AG08396 (cell line): Measurements from ENCODE around the gene GTF2H4.
"Not testable (repeated sequence)": the region's sequence is repeated elsewhere in the genome, so short reads cannot be mapped to it uniquely, and the experiment has no call there.

ENCODE experiments used
- DNase-seq: peaks from one replicate; pipeline ENCODE4 v3.0.0; 2012; ENCODE audit warnings: low spot score, mixed read lengths

Gene GTF2H4

DNA sequence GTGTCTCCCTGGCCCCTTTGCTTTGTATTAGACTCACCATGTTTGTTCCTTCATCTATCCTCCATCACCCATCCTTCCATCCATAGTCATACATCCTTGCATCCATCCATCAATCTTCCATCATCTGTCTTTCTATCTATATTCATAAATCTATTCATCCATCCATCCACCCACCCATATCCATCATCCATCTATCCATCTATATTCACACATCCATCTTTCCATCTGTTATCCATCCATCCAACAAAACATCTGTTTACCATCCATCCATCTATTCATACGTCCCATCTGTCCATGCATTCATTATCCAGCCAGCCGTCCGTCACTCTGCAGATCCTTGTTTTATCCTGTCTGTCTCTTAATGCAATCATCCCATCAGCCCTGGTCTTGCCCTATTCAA lies 13.1 kb upstream of the GTF2H4 start:
- no peak for DNase-seq

DNA sequence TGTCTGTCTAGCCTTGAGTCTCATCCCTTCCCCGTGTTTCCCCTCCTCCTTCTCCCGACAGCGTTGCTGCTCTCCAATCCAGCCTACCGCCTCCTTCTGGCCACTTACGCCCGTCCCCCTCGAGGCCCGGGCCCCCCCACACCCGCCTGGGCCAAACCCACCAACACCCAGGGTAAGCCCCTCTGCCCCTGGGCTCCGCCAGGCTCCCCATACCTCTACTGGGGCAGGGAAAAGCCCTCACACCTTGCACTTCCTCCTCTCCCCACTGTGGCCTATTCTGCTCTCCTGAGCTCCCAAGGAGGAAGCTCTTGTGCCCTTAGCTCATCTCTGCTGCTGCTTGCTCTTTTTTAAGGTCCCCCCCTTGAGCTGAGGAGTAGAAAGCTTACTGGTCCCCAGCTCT lies 12.7 kb upstream of the GTF2H4 start:
- no peak for DNase-seq

DNA sequence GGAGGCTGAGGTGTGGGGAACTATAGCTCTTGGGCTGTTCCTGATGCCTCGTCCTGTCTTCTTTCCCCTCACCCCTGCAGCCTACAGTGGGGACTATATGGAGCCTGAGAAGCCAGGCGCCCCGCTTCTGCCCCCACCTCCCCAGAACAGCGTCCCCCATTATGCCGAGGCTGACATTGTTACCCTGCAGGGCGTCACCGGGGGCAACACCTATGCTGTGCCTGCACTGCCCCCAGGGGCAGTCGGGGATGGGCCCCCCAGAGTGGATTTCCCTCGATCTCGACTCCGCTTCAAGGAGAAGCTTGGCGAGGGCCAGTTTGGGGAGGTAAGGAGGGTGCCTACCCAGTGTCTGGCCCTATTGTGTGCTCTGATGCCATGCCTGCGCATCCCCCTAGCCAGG lies 11.5 kb upstream of the GTF2H4 start:
- DNase-seq: no peak

DNA sequence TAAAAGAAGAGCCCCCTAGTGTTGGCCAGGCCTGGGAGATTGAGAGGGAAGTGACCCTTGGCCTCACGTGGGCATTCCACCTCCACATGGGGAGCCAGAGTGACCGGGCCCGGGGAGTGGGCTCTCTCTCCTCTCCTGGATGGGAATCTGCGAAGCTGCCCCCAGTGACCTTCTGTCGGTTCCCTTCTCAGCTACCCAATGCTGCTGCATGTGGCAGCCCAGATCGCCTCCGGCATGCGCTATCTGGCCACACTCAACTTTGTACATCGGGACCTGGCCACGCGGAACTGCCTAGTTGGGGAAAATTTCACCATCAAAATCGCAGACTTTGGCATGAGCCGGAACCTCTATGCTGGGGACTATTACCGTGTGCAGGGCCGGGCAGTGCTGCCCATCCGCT lies 10.1 kb upstream of the GTF2H4 start:
- DNase-seq: no peak

DNA sequence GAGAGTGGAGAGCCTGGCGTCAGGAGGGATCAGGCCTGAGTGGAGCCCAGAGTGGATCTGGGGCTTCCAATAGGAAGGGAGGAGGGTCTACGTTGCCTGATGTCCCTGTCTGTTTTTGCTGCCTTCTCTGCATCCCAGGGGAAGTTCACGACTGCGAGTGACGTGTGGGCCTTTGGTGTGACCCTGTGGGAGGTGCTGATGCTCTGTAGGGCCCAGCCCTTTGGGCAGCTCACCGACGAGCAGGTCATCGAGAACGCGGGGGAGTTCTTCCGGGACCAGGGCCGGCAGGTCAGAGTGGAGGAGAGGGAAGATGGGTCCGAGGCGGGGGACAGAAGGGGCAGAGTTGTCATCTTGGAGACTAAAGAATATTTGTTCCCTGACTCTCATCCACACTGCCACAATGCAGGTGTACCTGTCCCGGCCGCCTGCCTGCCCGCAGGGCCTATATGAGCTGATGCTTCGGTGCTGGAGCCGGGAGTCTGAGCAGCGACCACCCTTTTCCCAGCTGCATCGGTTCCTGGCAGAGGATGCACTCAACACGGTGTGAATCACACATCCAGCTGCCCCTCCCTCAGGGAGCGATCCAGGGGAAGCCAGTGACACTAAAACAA lies 9.2 kb upstream of the GTF2H4 start:
- no peak for DNase-seq

DNA sequence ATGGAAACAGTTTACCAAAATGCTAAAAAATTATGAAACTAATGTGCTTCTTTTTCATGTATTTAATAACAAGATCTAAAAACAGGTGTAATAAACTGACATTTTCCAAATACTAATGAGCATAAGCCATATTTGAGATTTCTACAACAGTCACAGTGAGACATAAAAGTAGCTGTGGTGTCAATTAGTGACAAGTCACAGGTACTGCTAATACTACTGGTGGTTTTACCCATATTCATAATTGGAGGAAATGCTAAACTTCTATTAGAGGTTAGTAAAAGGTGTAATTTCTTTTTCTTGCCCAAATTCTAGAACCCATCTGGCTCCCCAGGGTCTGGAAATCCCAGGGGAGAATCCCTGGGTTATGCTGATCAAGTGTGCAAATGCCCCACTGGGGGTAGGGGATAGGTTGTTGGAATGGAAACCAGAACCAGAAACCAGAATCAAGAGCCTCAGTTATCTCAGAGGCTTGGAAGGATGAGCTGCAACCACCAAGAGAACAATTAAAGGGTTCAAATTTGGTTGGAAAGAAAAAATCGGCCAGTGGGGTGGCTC lies 7.1 kb upstream of the GTF2H4 start:
- no peak for DNase-seq

DNA sequence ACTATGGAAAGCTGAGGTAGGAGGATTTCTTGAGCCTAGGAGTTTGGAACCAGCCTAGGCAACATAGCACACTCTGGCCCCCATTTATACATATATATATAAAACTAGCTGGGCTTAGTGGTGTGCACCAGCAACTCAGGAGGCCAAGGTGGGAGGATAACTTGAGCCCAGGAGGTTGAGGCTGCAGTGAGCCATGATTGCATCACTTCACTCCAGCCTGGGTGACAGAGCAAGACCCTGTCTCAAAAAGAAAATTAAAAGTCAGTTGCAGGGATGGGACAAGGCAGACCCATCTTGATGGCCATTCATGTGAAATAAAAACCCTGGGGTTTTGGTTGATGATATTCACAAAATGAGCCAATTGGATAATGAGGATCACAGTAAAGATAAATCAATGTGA lies 6.6 kb upstream of the GTF2H4 start:
- DNase-seq: no peak

DNA sequence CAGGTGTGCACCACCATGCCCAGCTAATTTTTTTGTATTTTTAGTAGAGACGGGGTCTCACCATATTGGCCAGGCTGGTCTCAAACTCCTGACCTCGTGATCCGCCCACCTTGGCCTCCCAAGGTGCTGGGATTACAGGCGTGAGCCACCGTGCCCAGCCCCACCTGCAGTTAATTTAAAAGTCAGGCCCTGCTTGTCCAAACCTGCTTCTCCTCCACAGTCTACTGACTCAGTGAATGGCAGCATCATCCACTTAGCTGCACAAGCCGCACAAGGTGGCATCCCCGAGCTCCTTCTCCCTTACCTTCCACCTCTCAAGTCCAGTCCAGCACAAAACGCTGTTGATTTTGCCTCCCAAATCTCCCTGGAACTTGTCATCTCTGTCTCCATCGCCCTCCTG lies 5.8 kb upstream of the GTF2H4 start:
- DNase-seq: not testable (repeated sequence)

DNA sequence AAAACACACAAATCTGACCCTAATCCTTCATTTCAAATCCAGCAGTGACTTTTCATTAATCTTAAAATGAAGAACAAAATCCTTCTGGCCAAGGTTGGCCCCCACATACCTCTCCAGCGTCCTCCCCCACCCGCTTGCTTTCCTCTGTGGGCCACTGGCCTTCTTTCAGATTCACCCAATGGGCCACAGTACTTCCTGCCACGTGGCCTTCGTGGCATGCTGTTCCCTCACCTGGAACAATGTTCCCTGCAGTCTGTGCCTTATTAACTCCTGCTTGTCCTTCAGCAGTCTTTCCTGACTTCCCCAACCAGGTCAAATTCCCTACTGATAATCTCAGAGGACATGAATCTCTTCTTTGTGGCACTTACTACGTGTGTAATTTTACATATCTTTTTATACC lies 5.3 kb upstream of the GTF2H4 start:
- DNase-seq: no peak

DNA sequence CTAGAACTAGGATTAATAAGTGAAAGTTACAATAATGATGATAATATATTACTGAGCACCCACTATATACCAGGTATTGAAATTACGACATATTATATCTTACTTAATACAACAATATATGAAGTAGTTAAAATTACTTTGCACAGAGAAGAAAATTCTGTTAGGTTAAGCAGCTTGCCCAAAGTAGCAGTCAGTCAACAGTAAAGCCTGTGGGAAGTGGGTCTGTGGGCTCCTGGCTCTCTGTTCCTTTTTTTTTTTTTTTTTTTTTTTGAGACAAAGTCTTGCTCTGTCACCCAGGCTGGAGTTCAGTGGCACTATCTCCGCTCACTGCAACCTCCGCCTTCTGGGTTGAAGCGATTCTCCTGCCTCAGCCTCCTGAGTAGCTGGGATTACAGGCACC lies 4.8 kb upstream of the GTF2H4 start:
- no peak for DNase-seq

DNA sequence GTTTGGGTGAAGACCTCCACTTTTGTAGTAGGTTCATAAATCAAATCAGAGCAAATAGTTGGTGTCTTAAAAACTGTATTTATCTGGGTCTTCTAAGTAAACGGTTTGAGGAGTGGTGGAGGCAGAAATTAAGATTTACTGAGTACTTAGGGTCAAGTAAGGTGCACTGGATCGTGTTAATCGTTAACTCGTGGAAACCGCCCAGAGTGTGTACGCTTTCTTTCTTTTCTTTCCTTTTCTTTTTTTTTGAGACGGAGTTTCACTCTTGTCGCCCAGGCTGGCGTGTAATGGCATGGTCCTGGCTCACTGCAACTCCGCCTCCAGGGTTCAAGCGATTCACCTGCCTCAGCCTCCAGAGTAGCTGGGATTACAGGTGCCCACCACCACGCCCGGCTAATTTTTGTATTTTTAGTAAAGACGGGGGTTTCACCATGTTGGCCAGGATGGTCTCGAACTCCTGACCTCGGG lies 683 bp upstream of the GTF2H4 start:
- DNase-seq: not testable (repeated sequence)

DNA sequence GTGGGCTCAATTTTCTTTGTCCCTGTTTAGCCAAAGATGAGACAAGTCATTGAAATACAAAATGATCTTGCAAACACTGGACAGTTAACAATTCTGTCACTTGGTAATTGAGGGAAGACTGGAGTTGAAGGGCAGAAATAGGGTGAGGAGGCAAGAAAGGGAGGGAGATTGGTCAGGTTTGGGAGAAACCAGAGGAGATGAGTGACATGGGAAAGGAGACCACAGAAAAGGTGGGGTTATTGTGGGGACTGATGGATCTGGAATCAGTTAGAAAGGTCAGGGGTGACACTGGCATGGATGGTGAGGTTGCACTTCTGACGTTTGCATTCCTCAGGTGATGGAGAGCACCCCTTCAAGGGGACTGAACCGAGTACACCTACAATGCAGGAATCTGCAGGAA lies 693 bp downstream of the GTF2H4 start:
- DNase-seq: no peak

DNA sequence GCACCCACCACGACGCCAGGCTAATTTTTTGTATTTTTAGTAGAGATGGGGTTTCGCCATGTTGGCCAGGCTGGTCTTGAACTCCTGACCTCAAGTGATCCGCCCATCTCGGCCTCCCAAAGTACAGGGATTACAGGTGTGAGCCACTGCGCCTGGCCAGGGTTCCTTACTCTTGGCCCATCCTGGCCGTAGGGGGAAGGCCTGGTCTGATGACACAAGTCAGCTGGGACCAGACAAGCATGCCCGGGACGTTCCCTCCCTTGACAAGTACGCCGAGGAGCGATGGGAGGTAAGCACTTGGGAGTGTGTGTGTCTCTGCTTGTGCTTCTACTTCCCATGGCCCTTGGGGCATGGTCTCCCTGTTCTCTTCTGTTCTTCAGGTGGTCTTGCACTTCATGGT lies 2.5 kb downstream of the GTF2H4 start:
- not testable (repeated sequence) for DNase-seq

DNA sequence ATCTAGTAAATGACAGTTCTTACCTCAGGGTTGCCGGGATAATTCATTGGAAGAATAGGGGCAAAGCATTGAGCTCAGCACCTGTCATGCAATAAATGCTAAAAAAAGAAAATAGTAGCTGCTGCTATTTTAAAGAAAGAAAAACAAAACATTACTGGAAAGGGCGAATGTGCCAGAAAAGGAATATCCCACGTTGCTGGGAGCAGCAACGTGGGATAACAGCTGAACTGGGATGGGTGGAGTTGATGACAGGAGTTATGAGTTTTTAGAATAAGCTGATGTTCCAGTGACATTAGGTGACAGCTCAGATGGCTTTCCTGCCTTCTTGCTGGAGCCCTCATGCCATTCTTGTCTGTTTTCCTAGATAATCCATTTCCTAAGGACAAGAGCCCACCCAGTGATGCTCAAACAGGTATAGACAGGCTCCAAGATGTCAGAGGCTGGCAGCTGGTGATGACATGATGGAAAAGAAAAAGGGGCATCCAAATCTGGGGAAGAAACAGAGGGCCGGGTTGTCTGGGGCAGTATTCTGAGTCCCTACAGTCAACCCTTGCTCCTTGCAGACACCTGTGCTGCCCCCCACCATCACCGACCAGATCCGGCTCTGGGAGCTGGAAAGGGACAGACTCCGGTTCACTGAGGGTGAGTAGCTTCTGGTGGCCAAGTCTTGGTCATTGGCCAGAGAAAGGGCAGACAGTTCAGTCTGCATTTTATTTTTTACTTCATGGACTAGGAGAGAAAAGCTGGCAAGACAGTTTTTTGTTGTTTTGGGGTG lies 4.9 kb downstream of the GTF2H4 start:
- no peak for DNase-seq

DNA sequence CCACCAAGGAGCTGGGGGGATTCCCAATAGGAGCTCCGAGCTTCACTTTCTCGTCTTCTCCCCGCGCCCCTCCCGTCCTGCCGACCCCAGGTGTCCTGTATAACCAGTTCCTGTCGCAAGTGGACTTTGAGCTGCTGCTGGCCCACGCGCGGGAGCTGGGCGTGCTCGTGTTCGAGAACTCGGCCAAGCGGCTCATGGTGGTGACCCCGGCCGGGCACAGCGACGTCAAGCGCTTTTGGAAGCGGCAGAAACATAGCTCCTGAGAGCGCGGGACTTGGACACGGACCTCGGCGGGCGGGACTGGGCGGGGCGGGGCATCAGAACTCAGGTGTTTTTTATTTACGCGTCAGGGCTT lies 5.7 kb downstream of the GTF2H4 start:
- no peak for DNase-seq

DNA sequence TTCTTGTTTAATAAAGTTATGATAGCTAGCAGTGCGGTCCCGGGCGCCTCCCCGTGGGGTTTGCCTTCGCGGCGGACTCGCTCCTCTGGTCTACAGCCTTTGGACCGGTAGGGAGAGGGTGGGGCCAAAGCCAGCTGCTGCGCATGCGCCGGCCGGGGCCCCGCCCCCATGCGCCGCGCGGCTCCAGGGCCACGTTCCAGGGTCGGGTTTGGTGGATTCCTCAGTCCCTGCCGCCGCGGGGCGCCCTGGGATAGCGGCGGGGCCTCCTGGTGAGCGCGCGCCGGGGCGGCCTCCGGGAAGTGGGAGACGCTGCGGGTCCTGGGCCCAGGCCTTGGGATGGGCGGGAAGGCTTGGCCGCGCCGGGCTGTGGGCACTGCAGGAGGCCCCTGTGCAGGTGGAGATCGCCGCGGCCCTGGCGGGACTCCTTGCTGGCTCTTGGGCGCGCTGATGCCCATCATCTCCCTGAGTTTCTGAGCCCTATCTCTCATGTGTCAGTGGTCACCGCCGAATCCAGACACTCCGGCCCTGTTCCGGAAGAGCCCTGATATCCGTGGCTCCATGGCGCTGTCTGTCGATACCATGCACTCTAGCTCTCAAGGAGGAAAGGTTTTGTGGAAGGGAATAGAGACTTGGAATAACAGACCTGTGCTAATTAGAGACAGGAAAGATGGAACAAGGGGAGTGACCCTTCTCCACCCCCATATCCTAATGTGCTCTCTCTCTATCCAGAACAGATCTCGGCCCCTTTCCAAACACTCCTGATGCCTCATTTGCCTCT lies 6.3 kb downstream of the GTF2H4 start, which contains the start of gene VARS2:
Gene VARS2, plus strand, starts transcription at position 163 of the 778 bp plus-strand sequence. Its CDS starts 599 bp downstream, at position 762.
- DNase-seq: peak; percentile 99

DNA sequence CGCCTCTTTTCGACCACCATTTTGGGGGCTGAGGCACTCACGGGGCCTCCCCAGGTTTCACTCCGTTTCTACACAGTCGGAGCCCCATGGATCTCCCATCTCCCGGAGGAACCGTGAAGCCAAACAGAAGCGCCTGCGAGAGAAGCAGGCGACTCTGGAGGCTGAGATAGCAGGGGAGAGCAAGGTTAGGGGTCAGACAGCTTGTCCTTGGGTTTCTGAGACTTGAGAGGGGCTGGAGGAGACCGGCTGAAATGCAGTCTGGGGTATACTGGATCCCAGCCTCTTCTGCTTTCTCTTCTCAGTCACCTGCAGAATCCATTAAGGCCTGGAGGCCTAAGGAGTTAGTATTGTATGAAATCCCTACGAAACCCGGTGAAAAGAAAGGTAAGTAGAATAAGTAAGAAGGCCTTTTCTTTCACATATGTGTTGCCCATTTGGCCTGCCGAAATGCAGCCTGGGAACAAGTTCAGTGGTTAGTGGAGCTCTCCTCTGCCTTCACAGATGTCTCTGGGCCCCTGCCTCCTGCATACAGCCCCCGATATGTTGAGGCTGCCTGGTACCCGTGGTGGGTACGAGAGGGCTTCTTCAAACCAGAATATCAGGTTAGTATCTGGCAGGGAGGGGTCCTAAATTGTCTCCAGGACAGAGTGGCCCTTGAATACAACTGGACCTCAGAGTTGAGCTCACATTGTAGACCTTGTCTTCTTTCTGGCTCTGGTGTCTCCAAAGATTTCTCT lies 7.0 kb downstream of the GTF2H4 start:
- no peak for DNase-seq

DNA sequence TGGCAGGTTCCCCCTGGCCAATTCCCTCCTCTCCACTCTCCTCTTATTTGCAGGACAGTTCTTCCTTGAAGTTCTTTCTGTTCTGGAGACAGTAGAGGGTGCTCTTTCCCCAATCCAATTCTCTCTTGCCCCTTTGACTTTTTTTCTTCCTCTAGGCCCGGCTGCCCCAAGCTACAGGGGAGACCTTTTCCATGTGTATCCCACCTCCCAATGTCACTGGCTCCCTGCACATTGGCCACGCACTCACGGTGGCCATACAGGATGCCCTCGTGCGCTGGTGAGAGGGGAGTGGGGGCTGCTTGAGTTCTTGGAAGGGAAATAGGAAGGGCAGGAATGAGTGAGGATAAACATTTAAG lies 7.6 kb downstream of the GTF2H4 start:
- peak; percentile 84 for DNase-seq

DNA sequence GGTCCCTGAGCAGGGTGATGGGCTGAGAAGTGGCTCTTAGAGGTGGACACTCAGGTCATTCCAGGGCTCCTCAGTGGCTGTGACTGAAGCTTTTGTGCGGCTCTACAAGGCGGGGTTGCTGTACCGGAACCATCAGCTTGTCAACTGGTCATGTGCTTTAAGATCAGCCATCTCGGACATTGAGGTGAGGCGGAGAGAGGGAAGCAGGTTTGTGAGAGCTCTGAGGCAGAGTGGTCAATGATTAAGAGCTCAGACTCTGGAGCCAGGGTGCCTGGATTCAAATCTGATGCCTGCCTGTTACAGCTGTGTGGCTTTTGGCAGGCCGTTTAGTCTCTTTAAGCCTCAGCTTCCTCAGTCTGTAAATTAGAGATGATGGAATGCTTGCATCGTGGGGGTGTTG lies 9.0 kb downstream of the GTF2H4 start:
- DNase-seq: no peak

DNA sequence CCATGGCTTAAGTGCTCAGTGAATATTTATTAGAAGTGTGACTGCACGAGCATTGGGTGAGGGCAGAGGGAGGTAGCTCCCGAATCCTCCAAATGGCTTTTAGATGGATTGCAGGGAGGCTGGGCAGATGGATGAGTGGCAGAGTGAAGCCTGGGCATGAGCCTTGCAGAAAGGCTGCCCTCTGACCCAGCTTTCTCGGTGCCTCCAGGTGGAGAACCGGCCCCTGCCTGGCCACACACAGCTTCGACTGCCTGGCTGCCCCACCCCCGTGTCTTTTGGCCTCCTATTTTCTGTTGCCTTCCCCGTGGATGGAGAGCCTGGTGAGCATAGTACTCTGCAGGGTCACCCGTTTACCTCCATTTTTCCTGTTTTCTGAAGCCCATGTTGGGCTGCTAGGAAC lies 9.5 kb downstream of the GTF2H4 start:
- DNase-seq: no peak

DNA sequence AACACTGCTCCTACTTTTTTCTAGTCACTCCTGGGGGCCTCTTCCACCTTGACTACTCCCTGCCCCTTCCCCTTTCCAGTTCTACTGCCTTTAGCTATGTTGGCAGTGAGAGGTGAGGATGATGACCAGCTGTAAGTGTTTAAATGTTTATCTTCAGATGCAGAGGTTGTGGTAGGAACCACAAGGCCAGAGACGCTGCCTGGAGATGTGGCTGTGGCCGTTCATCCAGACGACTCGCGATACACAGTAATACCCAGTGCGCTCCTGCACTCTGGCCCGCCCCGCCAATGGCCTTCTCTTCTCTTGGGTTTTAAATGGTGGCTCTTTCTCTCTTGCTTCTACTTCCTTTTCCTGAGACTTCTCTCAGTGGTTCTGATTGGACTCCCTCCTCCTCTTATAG lies 10.7 kb downstream of the GTF2H4 start:
- DNase-seq: no peak

DNA sequence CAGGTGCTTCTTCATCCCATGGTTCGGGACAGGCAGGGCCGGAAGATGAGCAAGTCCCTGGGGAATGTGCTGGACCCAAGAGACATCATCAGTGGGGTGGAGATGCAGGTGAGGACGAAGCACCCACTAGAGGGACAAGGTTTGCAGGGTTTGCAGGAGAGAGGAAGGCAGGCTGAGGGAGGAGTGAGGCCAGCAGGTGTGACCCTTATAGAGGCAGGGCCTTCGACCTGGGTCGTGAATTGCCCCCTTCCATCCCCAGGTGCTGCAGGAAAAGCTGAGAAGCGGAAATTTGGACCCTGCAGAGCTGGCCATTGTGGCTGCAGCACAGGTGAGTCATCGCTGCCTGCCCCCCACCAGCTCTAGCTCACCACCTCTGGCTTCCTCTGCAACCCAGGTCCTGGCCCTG lies 14.4 kb downstream of the GTF2H4 start:
- no peak for DNase-seq
